H1 (cell line): ENCODE measurements around the gene KCNA10. TPM values are rescaled to one million over a fixed set of nuclear protein-coding genes. Genes with fewer than 3 reads are reported as not detected.

Source experiments
- CTCF ChIA-PET: fragments of 300-600 bp; sonication (Branson Sonifier 250); formaldehyde crosslinking; loops from one replicate; lab custom pipeline; 2021; ENCODE audit not compliant: partially characterized antibody; lab: Charles Lee
- POLR2A ChIA-PET: fragments of 300-600 bp; sonication (Branson Sonifier 250); formaldehyde crosslinking; loops from one replicate; lab custom pipeline; 2021; ENCODE audit warnings: inconsistent platforms; ENCODE audit not compliant: partially characterized antibody; lab: Charles Lee
- DNase-seq, 2 experiments: peaks; one replicate each; pipeline versions ENCODE4 v3.0.0 to v3.0.0-alpha.2; 2010 to 2022; ENCODE audit warnings: low spot score in 2 of 2, low read depth in 1 of 2, mixed read lengths in 1 of 2
- FAIRE-seq: peaks from 2 replicates; lab custom pipeline; 2011; peaks lifted over from hg19 to GRCh38; lab: Jason Lieb, UNC
- H2AFZ ChIP-seq: 2 replicates; pipeline ENCODE4 v1.8.1; 2012; ENCODE audit warnings: low read length, inconsistent platforms
- H2AK5ac ChIP-seq: 2 replicates; pipeline ENCODE4 v1.6.1; 2013; ENCODE audit warnings: low read depth, low read length
- H2BK120ac ChIP-seq: replicated peaks from 2 replicates; pipeline ENCODE3; 2013; ENCODE audit warnings: low read depth, low read length, inconsistent platforms
- H2BK12ac ChIP-seq: 2 replicates; pipeline ENCODE4 v1.6.1; 2013; ENCODE audit warnings: low read depth, low read length
- H2BK15ac ChIP-seq: 2 replicates; pipeline ENCODE4 v1.6.1; 2013; ENCODE audit warnings: low read length
- H2BK20ac ChIP-seq: 2 replicates; pipeline ENCODE4 v1.6.1; 2013; ENCODE audit warnings: low read length
- H2BK5ac ChIP-seq: 2 replicates; pipeline ENCODE4 v1.6.1; 2013; ENCODE audit warnings: low read depth, low read length
- H3K14ac ChIP-seq: 2 replicates; pipeline ENCODE4 v1.6.1; 2013; ENCODE audit warnings: inconsistent platforms; ENCODE audit not compliant: insufficient read length
- H3K18ac ChIP-seq: 2 replicates; pipeline ENCODE4 v1.6.1; 2013; ENCODE audit warnings: low read length; ENCODE audit errors: extremely low read depth
- H3K23ac ChIP-seq: 2 replicates; pipeline ENCODE4 v1.6.1; 2013; ENCODE audit warnings: inconsistent platforms; ENCODE audit not compliant: insufficient read length
- H3K23me2 ChIP-seq: 2 replicates; pipeline ENCODE4 v1.6.1; 2013; ENCODE audit warnings: low read depth, low read length
- H3K27ac ChIP-seq: 2 replicates; pipeline ENCODE4 v1.6.1; 2011; ENCODE audit warnings: low read depth, low read length, inconsistent platforms
- H3K27me3 ChIP-seq, 4 experiments: replicated peaks in 1 of 4; 1 replicate in 1 of 4; 2 replicates in 3 of 4; pipeline versions ENCODE4 v1.6.1 to v1.8.1; 2011 to 2013; ENCODE audit warnings: low read length in 3 of 4, mild to moderate bottlenecking in 3 of 4, inconsistent platforms in 2 of 4, mixed read lengths in 2 of 4, moderate library complexity in 1 of 4; ENCODE audit not compliant: control insufficient read depth in 3 of 4, insufficient read depth in 3 of 4; ENCODE audit errors: extremely low read depth in 1 of 4
- H3K36me3 ChIP-seq, 4 experiments: 2 replicates each; pipeline versions ENCODE4 v1.6.1 to v1.8.1; 2011 to 2013; ENCODE audit warnings: mild to moderate bottlenecking in 4 of 4, low read length in 3 of 4, moderate library complexity in 2 of 4, control low read depth in 1 of 4, inconsistent platforms in 1 of 4; ENCODE audit not compliant: insufficient read depth in 4 of 4, control insufficient read depth in 2 of 4
- H3K4ac ChIP-seq: replicated peaks from 2 replicates; pipeline ENCODE3; 2013; ENCODE audit warnings: low read length, low read depth, mixed read lengths, inconsistent platforms; ENCODE audit not compliant: insufficient read length
- H3K4me1 ChIP-seq, 4 experiments: replicated peaks in 1 of 4; 1 replicate in 1 of 4; 2 replicates in 3 of 4; pipeline versions ENCODE4 v1.6.1 to v1.8.1; 2011 to 2013; ENCODE audit warnings: low read length in 3 of 4, inconsistent platforms in 2 of 4, mixed read lengths in 1 of 4; ENCODE audit not compliant: insufficient read depth in 4 of 4, control insufficient read depth in 3 of 4
- H3K4me2 ChIP-seq, 2 experiments: 2 replicates each; pipeline versions ENCODE4 v1.6.1 to v1.8.1; 2011 to 2013; ENCODE audit warnings: low read depth in 2 of 2, low read length in 2 of 2, control low read depth in 1 of 2, inconsistent platforms in 1 of 2, mild to moderate bottlenecking in 1 of 2; ENCODE audit not compliant: insufficient read depth in 1 of 2
- H3K4me3 ChIP-seq, 4 experiments: fragments of 200-600, 300-600 bp in 1 of 4; sonication (generic), shearing (Covaris generic), sonication (Bioruptor Twin) in 1 of 4; 2 replicates each; pipeline versions ENCODE4 v1.5.1 to v1.8.1; 2011 to 2016; ENCODE audit warnings: low read length in 4 of 4, low read depth in 3 of 4, control low read depth in 2 of 4, inconsistent platforms in 2 of 4, mild to moderate bottlenecking in 2 of 4, mixed read lengths in 1 of 4, moderate library complexity in 1 of 4; ENCODE audit not compliant: insufficient read depth in 2 of 4; ENCODE audit errors: extremely low read depth in 1 of 4
- H3K56ac ChIP-seq: replicated peaks from 2 replicates; pipeline ENCODE3; 2013; ENCODE audit warnings: low read depth, mild to moderate bottlenecking, mixed read lengths, low read length, inconsistent platforms; ENCODE audit not compliant: insufficient read length
- H3K79me1 ChIP-seq: 2 replicates; pipeline ENCODE4 v1.6.1; 2013; ENCODE audit warnings: low read depth, low read length, control low read depth
- H3K79me2 ChIP-seq, 2 experiments: 2 replicates each; pipeline versions ENCODE4 v1.6.1 to v1.8.1; 2012 to 2013; ENCODE audit warnings: low read length in 2 of 2, mild to moderate bottlenecking in 2 of 2, inconsistent platforms in 1 of 2; ENCODE audit not compliant: insufficient read depth in 2 of 2, control insufficient read depth in 1 of 2
- H3K9ac ChIP-seq, 4 experiments: replicated peaks in 1 of 4; 1 replicate in 1 of 4; 2 replicates in 3 of 4; pipeline versions ENCODE4 v1.6.1 to v1.8.1; 2011 to 2013; ENCODE audit warnings: low read depth in 3 of 4, low read length in 3 of 4, control low read depth in 2 of 4, mild to moderate bottlenecking in 2 of 4, moderate library complexity in 2 of 4, inconsistent platforms in 1 of 4; ENCODE audit errors: extremely low read depth in 1 of 4
- H3K9me3 ChIP-seq, 2 experiments: 2 replicates each; pipeline versions ENCODE4 v1.6.1 to v1.8.1; 2012 to 2013; ENCODE audit warnings: mild to moderate bottlenecking in 2 of 2, moderate library complexity in 2 of 2, control low read depth in 1 of 2, inconsistent platforms in 1 of 2, low read depth in 1 of 2, low read length in 1 of 2, mixed read lengths in 1 of 2; ENCODE audit not compliant: insufficient read depth in 2 of 2
- H4K20me1 ChIP-seq, 2 experiments: replicated peaks in 1 of 2; 2 replicates each; pipeline versions ENCODE3 to v1.8.1; 2011 to 2013; ENCODE audit warnings: inconsistent platforms in 2 of 2, low read length in 2 of 2, mild to moderate bottlenecking in 1 of 2; ENCODE audit not compliant: insufficient read depth in 2 of 2, control insufficient read depth in 1 of 2
- H4K5ac ChIP-seq: 2 replicates; pipeline ENCODE4 v1.6.1; 2013; ENCODE audit warnings: low read length, low read depth, mixed read lengths, inconsistent platforms; ENCODE audit not compliant: insufficient read length
- H4K8ac ChIP-seq: 2 replicates; pipeline ENCODE4 v1.8.0; 2013; ENCODE audit warnings: mild to moderate bottlenecking, moderate library complexity, low read length, inconsistent platforms; ENCODE audit not compliant: insufficient read depth; ENCODE audit errors: extremely low read depth
- H4K91ac ChIP-seq: replicated peaks from 2 replicates; pipeline ENCODE3; 2013; ENCODE audit warnings: low read length, mixed read lengths, inconsistent platforms; ENCODE audit not compliant: insufficient read length
- KDM4A ChIP-seq: IDR thresholded peaks from one replicate; pipeline ENCODE4 v1.7.1; 2012; ENCODE audit warnings: low read depth, mild to moderate bottlenecking, moderate library complexity, low read length, inconsistent platforms; ENCODE audit not compliant: severe bottlenecking
- RFX5 ChIP-seq: IDR thresholded peaks from 2 replicates; pipeline ENCODE4 v1.6.1; 2011; ENCODE audit warnings: low read depth, low read length, improper control_type of control experiment, borderline replicate concordance
- SAP30 ChIP-seq: fragments of 300-600 bp; sonication (generic); IDR thresholded peaks from 2 replicates; pipeline ENCODE4 v1.7.1; 2012; ENCODE audit warnings: low read length, moderate library complexity, mild to moderate bottlenecking, inconsistent platforms; ENCODE audit not compliant: insufficient read depth, insufficient replicate concordance
- WGBS, 2 experiments: shearing (Covaris generic) in 1 of 2; methylation state at CpG; one replicate each; pipeline versions ENCODE4 v1.1.6 to v1.1.7; 2013 to 2015; ENCODE audit warnings: low lambda C conversion rate in 2 of 2, mixed read lengths in 2 of 2, inconsistent platforms in 1 of 2, low coverage in 1 of 2, missing lambda C conversion rate in 1 of 2; ENCODE audit not compliant: insufficient replicate concordance in 2 of 2, insufficient coverage in 1 of 2, insufficient read length in 1 of 2; ENCODE audit errors: extremely low coverage in 1 of 2, missing lambda C conversion rate in 1 of 2; 5-methylcytosine and 5-hydroxymethylcytosine counted together
- polyA plus RNA-seq, 7 experiments: library from polyadenylated mRNA; depleted of rRNA in 3 of 7; stranded (reverse) in 5 of 7; unstranded in 2 of 7; fragments of >200 nt in 5 of 7; fragments of 200-250 nt in 2 of 7; gene quantifications; 1 replicate in 5 of 7; 2 replicates in 1 of 7; 4 replicates in 1 of 7; pipeline versions ENCODE4 v1.2.1 to v1.2.3, GENCODE V29; 2011 to 2013; ENCODE audit warnings: missing spikeins in 2 of 7, mixed read lengths in 2 of 7
- total RNA-seq: library from RNA; stranded (reverse); fragmentation: NEBNext Ultra II Directional; extraction: Animal tissue kit (Norgen Biotek cat#: 25700); gene quantifications from 2 replicates; pipeline ENCODE4 v1.2.1, GENCODE V29; 2021
- TF ChIP-seq, protein P1 (sequence below): IDR thresholded peaks from 2 replicates; pipeline ENCODE4 v1.6.1; 2011; ENCODE audit warnings: low read depth, mild to moderate bottlenecking, low read length; ENCODE audit not compliant: insufficient read depth
- TF ChIP-seq, protein P2 (sequence below): IDR thresholded peaks from 2 replicates; pipeline ENCODE4 v1.6.1; 2012; ENCODE audit warnings: inconsistent platforms
- TF ChIP-seq, protein P3 (sequence below), 3 experiments: IDR thresholded peaks; 1 replicate in 2 of 3; 2 replicates in 1 of 3; pipeline versions ENCODE4 v1.5.1 to v1.6.1; 2011; ENCODE audit warnings: low read length in 3 of 3, mild to moderate bottlenecking in 3 of 3, inconsistent platforms in 2 of 3, low read depth in 1 of 3, moderate library complexity in 1 of 3; ENCODE audit not compliant: insufficient read depth in 1 of 3; ENCODE audit errors: control extremely low read depth in 1 of 3
- TF ChIP-seq, protein P4 (sequence below): IDR thresholded peaks from 2 replicates; pipeline ENCODE4 v1.6.1; 2012; ENCODE audit warnings: inconsistent platforms

KCNA10 gene
- total and polyA plus RNA-seq, 2 of the 8 experiments (the other 6 are each of a cell fraction or from before 2014, with no cell fraction given): not detected

DNA sequence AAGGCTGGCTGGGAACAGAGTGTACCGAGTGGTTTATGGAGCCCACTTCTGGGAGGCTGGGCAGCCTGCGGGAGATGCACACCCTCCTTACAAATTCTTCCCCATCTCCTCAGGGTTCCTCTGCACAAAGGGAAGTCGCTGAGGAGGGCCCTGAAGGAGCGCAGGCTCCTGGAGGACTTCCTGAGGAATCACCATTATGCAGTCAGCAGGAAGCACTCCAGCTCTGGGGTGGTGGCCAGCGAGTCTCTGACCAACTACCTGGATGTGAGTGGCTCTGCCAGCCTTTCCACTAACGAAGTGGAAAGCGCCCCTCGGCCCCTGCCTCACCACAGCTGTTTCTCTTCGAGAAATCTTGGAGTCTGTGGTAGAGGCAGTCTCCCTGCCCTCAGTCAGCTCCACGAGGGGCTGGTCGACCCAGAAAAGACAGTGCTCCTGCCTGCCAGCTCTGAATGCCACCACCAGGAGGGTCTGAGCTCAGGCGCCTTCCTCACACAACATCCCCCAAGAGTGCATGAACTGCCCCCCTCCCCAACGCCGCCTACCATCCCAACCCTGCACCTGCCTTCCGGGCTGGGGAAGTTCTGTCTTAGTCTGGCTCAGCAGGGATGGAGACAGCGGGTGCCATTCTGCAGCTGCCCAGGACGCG lies 36.2 kb downstream of the KCNA10 start:
- Histone ChIP-seq H2AK5ac (no peak overlapping the region), H3K79me1 (no peaks in the 10 kb centered on the region), H2BK120ac (no peak overlapping the region), H2BK15ac (no peak overlapping the region), H2BK20ac (no peak overlapping the region), H3K36me3 (no peaks in the 10 kb centered on the region), H3K79me2 (no peaks in the 10 kb centered on the region), H4K20me1 (no peaks in the 10 kb centered on the region), H4K91ac (no peak overlapping the region), H4K5ac (no peak overlapping the region), H3K4me1 (peaks cover 6 to 14% (median 10%) of the 10 kb centered on the region in 4 experiments), H2BK5ac (0 out of 2 replicates have a peak overlapping the region, but pooled peaks have one; percentile 35), H4K8ac (no peak overlapping the region), H3K14ac (no peak overlapping the region), H2BK12ac (0 out of 2 replicates have a peak overlapping the region, but pooled peaks have one; percentile 27), H3K23ac (no peak overlapping the region), H3K18ac (peak overlapping the region; percentile 38; the same call in 1 of the 2 replicates), H3K9me3 (no peaks in the 10 kb centered on the region), H3K27me3 (no peaks in the 10 kb centered on the region; a peak in 2 of 7 replicates), H3K4me2 (peak overlapping the region in 1 of 2 experiments; percentile 15; a peak in 1 of 4 replicates), H3K4ac (no peak overlapping the region), H3K56ac (no peak overlapping the region), H3K27ac (no peak overlapping the region), H3K4me3 (no peak overlapping the region), H2AFZ (peak overlapping the region; percentile 36)
- 68% methylated on average over 17 of the region's 18 CpGs; no CpG with 5 or more reads in 1 of the 2 experiments for WGBS, 2 experiments
- FAIRE-seq (no peak), DNase-seq (no peak)
- POLR2A ChIA-PET: no interaction called here
- TF ChIP-seq KDM4A (no peak), SAP30 (no peak), RFX5 (no peak)
- TF ChIP-seq, protein P1, sequence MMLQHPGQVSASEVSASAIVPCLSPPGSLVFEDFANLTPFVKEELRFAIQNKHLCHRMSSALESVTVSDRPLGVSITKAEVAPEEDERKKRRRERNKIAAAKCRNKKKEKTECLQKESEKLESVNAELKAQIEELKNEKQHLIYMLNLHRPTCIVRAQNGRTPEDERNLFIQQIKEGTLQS: no peak
- TF ChIP-seq, protein P2, sequence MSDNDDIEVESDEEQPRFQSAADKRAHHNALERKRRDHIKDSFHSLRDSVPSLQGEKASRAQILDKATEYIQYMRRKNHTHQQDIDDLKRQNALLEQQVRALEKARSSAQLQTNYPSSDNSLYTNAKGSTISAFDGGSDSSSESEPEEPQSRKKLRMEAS: no peak
- TF ChIP-seq, protein P3, sequence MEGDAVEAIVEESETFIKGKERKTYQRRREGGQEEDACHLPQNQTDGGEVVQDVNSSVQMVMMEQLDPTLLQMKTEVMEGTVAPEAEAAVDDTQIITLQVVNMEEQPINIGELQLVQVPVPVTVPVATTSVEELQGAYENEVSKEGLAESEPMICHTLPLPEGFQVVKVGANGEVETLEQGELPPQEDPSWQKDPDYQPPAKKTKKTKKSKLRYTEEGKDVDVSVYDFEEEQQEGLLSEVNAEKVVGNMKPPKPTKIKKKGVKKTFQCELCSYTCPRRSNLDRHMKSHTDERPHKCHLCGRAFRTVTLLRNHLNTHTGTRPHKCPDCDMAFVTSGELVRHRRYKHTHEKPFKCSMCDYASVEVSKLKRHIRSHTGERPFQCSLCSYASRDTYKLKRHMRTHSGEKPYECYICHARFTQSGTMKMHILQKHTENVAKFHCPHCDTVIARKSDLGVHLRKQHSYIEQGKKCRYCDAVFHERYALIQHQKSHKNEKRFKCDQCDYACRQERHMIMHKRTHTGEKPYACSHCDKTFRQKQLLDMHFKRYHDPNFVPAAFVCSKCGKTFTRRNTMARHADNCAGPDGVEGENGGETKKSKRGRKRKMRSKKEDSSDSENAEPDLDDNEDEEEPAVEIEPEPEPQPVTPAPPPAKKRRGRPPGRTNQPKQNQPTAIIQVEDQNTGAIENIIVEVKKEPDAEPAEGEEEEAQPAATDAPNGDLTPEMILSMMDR (IDR thresholded peaks at IDR 0.05; ENCODE audit: control extremely low read depth in 1 of 3, insufficient read depth in 1 of 3, low read depth in 1 of 3, low read length in 3 of 3): peak; percentile 13 to 31 (median 28); a peak in 3 of 4 replicates
- TF ChIP-seq, protein P4, sequence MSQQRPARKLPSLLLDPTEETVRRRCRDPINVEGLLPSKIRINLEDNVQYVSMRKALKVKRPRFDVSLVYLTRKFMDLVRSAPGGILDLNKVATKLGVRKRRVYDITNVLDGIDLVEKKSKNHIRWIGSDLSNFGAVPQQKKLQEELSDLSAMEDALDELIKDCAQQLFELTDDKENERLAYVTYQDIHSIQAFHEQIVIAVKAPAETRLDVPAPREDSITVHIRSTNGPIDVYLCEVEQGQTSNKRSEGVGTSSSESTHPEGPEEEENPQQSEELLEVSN: no peak
- TF ChIP-seq, all 59 proteins: peak for 1
- Histone ChIP-seq H3K23me2 (no peaks in the 10 kb centered on the region), H3K9ac (no peak overlapping the region)
- CTCF ChIA-PET: interaction anchor here (0.8 to 8.5 kb wide), 18 partner anchors 9 to 429 kb away, joined by 3 to 126 read pairs (median 4); no protein-coding TSS in a partner anchor
